ENCODE data around the gene TSHR. TPM values are rescaled to one million over a fixed set of nuclear protein-coding genes. Genes with fewer than 3 reads are reported as not detected.
"Not testable (repeated sequence)": the region's sequence is repeated elsewhere in the genome, so short reads cannot be mapped to it uniquely, and the experiment has no call there.

The TSHR gene
- polyA plus RNA-seq, 3 donors, result 0.10 to 1.3 (median 0.12) TPM

- DNase-seq, result no peak
Measured at GRCh38 chr14:80948291-80948690, 7.1 kb upstream of the TSHR start.

DNA sequence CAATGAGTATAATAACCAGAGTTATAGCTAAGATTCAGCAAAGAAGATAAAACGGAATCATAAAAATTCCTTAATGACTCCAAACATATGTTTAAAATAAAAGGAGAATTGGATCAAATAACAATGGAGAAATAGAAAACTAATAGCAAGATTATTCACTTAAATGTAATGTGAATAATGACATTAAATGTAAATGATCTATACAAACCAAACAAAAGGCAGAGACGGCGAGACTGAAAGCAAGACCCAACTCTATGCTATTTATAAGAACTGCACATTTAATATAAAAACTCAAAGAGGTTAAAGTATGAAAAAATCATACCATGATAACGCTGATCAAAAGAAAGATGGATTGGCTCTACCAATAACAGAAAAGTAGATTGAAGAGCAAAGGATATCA lies 3.9 kb upstream of the TSHR start:
- DNase-seq, result no peak

DNA sequence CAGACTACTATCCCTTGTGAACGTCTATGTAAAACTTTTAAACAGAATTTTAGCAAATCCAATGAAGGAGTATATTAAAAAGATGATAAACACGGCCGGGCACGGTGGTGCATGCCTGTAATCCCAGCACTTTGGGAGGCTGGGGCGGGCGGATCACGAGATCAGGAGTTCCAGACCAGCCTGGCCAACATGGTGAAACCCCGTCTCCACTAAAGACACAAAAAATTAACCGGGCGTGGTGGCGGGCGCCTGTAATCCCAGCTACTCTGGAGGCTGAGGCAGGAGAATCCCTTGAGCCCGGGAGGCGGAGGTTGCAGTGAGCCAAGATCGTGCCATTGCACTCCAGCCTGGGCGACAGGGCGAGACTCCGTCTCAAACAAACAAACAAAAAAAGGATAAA lies 2.2 kb upstream of the TSHR start:
- DNase-seq, result not testable (repeated sequence)

DNA sequence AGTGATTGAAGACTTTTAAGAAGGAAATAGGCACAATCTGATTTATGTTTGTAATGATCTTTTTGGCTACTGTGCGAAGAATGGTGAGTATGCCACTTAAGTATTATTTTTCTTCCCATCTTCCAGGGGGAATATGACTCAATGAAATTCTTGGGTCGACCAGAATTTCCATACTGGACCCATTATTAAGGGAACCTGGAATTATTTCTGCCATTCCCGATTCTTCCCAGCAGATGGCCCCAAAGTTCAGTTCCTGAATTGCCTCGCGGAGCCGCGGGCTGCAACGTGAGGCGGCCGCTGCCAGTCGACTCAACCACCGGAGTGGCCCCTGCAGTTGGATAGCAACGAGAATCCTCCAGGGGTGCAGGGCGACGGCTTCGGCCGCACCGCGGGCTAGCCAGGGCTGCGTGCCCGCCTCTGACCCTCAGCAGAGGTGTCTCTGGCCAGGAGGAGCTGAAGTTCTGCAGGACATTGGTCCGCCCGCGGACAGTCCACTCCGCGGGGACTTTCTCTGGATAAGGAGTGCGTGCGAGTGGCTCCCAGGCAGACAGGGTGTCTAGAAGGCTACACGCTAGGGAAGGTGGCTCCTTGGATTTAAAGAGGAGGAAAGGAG lies 628 bp upstream of the TSHR start:
- peak; percentile 76 for DNase-seq

DNA sequence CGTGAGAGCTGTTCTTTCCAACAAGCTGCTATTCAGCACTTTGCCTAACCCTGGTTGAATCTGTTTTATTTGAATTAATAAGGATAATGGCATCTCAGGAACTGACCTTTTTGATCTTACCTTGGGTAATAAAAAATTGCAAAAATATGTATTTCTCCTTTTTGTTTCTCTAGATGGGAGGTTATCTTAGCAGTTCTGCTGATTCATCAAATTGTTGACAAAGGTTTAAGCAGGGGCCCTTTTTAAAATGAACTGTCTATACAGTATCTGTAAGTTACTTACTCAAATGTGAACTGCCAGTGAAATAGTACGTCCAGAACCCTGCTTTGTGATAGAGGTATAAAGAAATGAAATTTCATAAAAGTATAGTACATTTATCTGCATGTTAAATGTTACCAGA lies 681 bp downstream of the TSHR start:
- no peak for DNase-seq

DNA sequence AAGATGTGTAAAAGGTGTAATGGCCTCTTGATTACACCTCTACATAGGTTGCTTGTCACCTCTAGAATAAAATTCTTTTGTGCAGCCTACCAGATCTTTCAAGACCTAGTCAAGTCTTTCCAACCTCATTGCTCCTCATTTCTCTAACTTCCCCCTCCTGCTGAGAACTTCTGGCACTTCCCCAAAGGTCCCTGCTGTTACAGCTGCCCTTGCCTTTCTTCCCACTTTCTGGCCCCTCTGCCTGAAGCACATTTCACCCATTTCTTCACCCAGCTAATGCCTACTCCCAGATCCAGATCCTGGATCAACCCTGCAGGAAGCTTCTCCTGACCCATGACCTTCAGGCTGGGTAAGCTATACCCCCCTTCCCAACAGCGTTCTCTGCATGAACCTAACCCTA lies 1.5 kb downstream of the TSHR start:
- DNase-seq, result no peak

DNA sequence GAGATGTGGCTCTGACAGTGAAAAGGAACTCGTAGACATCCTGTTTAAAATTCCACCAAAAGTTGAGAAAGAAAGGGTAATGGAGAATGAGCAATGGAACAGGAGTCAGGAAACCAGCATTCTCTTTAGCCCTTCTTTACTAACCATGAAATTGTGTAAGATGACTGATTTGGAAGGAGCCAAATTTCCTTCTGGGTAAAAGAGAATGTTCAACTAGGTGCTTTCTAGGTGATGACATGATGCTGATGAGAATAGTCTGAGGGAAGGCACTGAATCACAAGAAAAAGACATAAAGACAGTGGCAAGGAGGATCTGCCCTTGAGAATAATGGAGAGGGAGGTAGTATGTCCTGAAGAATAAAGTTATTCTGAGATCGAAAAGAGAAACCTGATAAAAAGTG lies 2.2 kb downstream of the TSHR start:
- no peak for DNase-seq

- no peak for DNase-seq
Measured at GRCh38 chr14:80958226-80958625, 2.8 kb downstream of the TSHR start.

DNA sequence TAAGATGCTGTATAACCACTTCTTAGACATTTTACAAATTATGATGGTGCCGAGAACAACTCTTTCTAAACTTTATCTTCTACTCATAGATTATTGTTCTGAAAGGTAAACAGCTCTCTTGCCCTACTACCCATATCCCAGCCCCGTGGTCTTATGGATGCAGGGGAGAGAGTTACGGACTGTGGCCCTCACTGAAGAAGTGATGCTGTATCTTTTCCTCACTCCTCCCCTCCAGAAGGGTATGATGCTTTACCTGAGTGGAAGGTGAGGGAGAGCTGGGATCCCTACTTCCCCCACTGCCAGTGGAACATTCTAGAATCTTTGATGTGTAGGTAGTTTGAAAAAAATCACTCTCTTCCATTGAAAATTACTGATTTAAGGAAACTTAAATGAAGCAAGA lies 3.5 kb downstream of the TSHR start:
- no peak for DNase-seq

DNA sequence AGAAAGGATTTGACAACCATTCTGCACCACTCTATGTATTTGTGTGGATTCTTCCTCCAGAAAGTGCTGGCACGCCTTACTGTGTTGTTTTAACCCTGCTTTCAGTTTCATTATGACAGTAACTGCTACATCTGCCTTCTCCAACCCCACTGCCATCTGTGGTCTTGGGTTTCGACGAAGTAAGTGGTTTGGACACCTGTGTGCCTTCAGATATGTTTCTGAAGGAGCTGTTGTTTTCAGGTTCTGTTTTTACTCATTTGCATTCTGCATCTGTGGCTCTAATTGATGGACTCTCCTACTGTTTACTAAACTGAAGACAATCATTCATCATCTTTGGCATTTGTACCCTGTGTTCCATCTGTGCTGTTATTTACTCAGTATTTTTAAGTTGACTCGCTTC lies 4.1 kb downstream of the TSHR start:
- DNase-seq, result no peak

DNA sequence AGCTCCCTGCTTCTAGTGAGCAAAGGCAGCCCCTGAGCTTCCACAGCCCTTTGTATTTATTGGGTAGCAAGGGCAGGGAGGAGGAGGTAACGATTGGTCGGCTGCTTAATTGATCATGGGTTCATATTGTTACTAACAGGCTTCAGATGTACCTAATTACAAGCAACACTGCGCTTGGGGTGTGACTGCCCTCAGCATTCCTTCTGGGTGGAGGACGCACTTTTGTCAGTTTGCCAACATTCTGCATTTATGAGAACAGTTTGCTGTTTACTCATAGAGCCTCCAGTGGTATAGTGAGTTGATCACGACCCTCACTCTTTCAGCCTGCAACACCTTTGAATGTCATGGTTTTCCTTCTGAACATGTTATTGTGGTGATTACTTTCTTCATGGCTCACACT lies 9.6 kb downstream of the TSHR start:
- no peak for DNase-seq

DNA sequence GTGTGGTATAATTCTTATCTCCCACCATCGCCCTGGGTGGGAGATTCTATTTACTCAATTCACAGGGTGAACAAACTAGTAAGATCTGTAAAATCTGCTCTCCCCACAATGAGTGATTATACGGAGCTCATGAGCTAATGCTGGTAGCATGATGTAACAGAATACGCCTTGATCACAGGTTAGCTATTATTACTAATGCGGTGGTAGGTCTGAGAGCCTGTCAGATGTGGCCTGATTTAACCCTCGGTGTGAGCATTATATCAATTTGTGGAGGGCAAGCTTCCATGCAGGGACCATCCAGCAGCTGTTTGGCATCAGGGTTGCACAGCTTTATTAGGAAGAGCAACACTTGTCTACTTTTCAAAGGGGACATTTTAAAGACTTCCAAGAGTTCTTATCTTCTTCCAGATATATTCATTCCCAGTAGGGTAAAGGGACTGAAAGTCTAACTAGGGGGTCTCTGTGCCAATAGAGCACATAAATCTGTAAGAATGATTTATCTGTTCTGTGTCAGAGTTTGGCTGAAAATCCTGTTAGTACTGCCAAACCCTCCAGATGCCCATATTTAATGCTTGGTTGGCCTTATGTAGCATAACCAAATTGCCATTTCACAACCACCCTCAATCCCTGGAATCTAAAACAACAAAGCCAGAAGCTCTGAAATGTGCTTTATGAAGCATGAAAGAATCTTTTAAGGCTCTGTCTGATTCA lies 18.7 kb downstream of the TSHR start:
- DNase-seq, result no peak

DNA sequence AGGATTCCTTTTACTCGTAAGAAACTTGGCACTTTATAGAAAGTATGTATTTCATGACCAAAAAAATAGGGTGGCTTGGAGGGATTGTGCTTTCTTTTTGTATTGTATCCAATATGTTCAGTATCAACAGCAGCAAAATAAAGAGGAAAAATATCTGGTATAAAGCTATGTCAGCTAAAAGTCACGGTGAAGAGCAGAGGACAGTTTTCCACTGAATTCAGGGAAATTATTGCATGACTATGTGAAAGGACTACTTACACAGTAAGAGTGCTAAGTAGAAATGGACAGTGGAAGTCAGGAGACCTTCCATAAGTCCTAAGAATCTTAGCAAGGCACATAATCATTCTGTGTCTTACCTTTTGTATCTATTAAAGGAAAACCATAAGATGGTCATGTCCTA lies 19.3 kb downstream of the TSHR start:
- DNase-seq, result no peak

- DNase-seq, result no peak
Measured at GRCh38 chr14:80977221-80977620, 21.8 kb downstream of the TSHR start.

DNA sequence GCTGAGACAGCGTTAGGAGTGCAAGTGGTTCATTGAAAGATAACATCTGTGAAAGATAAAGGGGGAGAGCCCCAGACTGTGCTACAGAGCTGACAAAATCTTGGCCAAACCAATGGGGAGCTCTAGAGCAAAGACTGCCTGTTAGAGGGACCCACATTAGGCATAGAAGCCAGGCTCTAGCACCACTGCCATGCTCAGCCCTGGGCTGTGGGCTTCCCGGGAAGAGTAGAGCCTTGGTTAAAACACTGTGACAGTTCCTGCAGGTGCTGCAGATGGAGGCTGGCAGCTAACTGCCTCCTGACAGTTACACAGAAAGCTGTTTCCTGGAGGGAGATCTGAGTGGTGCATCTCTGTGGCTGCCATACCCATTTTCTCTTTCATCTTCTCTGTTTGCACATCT lies 23.0 kb downstream of the TSHR start:
- DNase-seq, result no peak

DNA sequence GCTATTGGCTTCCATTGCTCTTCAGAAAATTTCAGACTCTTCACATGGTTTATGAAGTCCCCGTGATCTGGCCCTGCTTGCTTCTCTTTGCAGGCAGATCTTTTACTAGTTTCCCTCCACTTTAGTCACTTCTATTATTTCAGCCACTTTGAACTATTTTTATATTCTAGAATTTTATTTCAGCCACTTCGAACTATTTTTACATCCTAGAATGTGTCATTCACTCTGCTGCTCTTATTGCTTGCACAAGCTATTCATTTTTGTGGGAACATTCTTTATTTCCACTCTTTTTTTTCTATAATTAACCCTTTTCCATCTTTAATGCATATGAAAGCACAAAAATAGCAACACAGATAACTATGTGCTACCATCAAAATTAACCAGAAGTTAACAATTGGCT lies 24.5 kb downstream of the TSHR start:
- no peak for DNase-seq

DNA sequence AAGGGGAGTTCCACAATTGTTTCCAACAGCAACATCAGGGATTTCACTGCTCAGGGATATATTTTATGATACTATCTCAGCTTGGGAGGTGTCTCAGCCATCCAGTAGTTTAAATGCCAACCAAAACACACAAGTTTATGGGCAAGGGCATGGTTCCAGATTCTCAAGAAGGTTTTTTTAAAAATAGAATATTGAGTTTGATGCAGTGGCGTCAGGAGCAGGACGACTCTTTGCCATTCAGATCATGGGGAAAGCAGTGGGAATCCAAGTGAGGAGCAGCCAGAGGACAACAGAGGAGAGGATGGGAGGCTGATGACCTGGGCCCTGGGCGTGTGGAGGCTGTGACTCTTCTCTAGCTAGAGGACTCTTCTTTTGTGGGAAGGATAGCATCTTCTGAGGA lies 25.7 kb downstream of the TSHR start:
- no peak for DNase-seq

DNA sequence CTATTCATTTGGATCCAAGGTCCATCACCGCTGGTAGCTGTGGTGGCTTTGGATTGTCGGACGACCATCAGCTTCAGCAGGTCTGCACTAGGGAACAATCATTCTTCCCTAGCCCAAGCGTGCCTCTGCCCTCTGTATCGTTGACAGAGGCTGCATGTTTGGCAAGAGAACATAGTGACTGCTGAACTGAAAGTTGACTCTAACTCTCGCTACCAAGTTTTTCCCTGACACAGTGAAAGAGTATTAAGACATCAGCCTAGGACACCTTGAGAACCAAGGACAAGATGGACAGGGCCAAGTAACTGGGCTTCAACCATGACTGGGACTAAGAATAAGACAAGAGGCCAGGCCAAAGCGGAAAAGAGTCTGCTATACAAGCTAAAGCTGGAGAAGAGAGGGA lies 26.3 kb downstream of the TSHR start:
- no peak for DNase-seq

DNA sequence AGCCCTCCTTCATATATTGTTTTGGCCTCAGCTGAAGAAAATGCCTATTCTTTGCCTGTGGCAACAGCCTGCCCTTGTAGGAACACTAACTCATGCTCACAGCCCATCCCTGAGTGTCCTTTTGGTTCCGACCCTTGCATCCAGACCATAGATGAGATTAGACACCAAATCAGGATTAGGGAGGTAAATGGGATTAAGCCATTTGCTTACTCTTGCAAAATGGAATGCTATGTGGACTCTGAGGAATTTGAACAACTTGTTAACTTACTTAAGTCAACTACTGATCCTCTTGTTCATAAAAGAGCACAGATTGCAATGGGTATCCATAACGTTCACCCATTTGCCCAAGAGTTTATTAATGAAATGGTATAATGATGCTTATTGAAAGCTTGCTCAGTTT lies 27.3 kb downstream of the TSHR start:
- DNase-seq, result no peak

- peak; percentile 64 for DNase-seq
Measured at GRCh38 chr14:80987235-80988032, 32.0 kb downstream of the TSHR start.

DNA sequence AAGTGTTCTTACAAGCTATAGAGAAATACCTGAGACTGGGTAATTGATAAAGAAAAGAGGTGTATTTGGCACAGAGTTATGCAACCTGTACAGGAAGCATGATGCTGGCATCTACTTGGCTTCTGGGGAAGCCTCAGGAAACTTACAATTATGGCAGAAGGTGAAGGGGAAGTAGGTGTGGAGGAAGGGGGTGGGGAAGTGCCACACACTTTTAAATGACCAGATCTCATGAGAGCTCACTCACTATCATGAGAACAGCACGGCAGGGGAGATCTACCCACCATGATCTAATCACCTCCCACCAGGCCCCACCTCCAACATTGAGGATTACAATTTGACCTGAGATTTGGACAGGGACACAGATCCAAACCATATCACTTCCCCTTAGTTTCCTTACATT lies 32.8 kb downstream of the TSHR start:
- DNase-seq, result no peak

- DNase-seq, result no peak
Measured at GRCh38 chr14:80988735-80989429, 33.5 kb downstream of the TSHR start.

DNA sequence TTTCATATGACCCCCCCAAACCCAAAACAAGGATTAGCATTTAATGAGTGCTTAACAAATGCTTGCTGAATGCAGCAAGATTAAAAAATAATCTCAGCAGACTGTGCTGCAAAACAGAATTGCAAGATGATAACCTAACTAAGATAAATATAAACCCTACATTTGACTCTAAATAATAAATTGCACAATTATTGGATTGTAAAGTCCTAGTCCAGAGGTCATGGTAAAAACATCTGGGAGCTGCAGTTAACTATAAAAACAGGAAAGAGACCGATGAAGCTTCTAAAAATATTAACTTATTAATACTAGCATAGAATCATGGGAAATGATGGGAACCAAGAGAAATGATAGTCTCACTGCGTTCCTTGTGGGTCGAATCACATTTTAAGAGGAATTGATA lies 37.2 kb downstream of the TSHR start:
- no peak for DNase-seq
